ENCODE data around the gene FAM107B. TPM values are rescaled to one million over a fixed set of nuclear protein-coding genes. Genes with fewer than 3 reads are reported as not detected.

The FAM107B gene
- total and polyA plus RNA-seq, 2 of the 8 experiments (the other 6 are each of a cell fraction or from before 2014, with no cell fraction given) = 7.5 to 28.1 TPM

DNA sequence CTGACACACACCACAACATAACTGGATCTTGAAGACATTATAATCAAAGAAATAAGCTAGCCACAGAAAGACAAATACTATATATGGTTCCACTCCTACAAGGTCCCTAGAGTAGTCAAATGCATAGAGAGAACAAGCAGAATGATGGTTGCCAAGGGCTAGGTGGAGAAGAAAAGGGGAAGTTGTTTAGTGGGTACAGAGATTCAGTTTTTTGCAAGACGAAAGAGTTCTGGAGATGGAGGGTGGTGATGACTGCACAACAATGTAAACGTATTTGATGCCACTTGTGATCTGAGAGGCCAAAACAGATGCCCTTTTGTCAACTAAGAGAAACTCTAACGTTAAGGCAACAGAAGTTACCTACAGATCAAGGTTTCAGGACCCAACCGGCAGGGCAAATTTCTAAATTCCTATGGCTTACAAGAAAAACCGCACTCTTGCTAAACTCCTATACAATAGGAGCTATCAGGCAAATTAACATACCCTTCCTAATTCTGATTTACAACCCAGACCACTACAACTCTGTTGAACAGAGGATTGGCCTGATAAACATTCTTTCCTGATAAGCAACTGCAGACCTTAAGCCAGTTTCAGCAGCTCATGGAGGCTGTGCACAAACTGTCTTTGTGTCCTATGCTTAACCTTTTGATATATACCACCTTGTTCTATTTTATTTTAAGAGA lies 69.0 kb downstream of the FAM107B start (continued):
- no peak for TF ChIP-seq CHD7 (IDR thresholded peaks at IDR 0.05; ENCODE audit: insufficient replicate concordance, low read length)
- no peak for TF ChIP-seq BACH1 (IDR thresholded peaks at IDR 0.05; ENCODE audit: low read length)
- no peak for TF ChIP-seq EZH2 (IDR thresholded peaks at IDR 0.05; ENCODE audit: low read depth, low read length, severe bottlenecking)
- TF ChIP-seq RFX5 (IDR thresholded peaks at IDR 0.05; ENCODE audit: borderline replicate concordance, low read depth, low read length) = no peak
- no peak for TF ChIP-seq TEAD4 (IDR thresholded peaks at IDR 0.05; ENCODE audit: low read depth, low read length)
- TF ChIP-seq JUND (IDR thresholded peaks at IDR 0.05; ENCODE audit: low read length) = no peak
- no peak for TF ChIP-seq EP300 (IDR thresholded peaks at IDR 0.05; ENCODE audit: borderline replicate concordance in 1 of 2, low read depth in 2 of 2, low read length in 2 of 2)
- TF ChIP-seq CREB1 (IDR thresholded peaks at IDR 0.05) = no peak
- TF ChIP-seq CBX5 (IDR thresholded peaks at IDR 0.05; ENCODE audit: low read depth, low read length) = no peak
- TF ChIP-seq GTF2F1 (IDR thresholded peaks at IDR 0.05; ENCODE audit: borderline replicate concordance, low read depth, low read length) = no peak
- no peak for TF ChIP-seq JUN (IDR thresholded peaks at IDR 0.05; ENCODE audit: low read depth, low read length)

Measured in H1 (cell line).